Putamen (tissue), 1 donor: Measurements from ENCODE around the gene SOST.
"Not testable (repeated sequence)": the region's sequence is repeated elsewhere in the genome, so short reads cannot be mapped to it uniquely, and the experiment has no call there.

Experiments used
- DNase-seq: peaks from one replicate; pipeline ENCODE4 v3.0.0-alpha.2; 2016; ENCODE audit warnings: low spot score

Gene SOST

DNA sequence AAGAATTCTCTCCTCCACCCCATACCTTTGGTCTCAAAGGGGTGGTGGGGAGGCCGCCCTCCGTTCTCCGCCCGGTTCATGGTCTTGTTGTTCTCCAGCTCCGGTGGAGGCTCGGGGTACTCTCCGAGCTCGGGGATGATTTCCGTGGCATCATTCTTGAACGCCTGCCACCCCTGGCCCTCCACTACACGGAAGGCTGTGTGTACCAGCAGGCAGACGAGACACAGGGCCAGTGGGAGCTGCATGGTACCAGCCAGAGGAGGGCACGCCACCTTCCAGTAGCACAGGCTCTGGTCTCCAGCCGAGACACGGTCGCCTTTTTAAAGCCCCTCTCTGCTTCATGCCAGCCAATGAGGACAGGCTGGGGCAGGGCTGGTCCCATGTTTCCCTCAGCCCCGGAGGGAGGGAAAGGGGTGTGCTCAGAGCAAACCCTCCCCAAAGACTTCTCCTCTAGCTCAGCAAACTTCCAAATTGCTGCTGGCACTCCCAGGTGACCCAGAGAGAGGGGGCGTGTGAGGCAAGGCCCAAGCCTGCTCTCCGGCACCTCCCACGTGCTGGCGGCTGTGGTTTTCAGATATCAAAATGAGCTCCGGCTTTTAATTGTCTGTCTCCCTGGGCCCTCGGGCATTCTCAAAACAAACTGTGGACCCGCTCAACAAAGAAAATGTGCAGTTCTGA lies at the start of gene SOST:
TSS of gene SOST (minus strand) at position 295 of the 678 bp plus-strand sequence. CDS start at position 245, 50 bp downstream.
- DNase-seq, result no peak

DNA sequence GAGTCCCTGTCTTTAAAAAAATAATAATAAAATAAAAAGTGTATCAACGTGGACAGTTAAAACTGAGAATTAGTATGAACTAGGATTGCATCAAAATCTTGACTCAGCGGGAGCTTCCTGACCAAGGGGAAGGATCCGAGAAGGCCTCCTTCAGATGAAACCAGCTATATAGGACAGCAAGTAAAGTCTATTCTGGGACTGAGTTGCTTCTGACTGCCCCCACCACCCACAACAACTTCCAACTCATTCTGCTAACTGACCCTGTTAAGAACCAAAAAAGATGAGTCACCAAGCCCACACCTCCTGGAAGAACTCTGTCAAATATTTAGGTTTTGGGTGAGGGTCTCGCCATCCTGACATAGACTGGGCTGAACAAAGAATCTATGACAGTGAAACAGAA lies 49.5 kb upstream of the SOST start:
- no peak for DNase-seq

DNA sequence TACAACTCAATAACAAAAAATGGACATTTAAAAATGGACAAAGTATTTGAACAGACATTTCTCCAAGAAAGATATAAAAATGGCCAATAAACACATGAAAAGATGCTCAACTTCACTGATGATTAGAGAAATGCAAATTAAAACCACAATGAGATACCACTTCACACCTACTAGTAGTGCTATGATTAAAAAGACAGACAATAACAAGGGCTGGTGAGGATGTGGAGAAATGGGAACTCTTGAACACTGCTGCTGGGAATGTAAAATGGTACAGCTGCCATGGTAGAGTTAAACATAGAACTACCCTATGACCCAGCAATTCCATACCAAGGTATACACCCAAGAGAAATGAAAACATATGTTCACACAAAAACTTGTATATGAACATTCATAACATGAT lies 46.5 kb upstream of the SOST start:
- no peak for DNase-seq

DNA sequence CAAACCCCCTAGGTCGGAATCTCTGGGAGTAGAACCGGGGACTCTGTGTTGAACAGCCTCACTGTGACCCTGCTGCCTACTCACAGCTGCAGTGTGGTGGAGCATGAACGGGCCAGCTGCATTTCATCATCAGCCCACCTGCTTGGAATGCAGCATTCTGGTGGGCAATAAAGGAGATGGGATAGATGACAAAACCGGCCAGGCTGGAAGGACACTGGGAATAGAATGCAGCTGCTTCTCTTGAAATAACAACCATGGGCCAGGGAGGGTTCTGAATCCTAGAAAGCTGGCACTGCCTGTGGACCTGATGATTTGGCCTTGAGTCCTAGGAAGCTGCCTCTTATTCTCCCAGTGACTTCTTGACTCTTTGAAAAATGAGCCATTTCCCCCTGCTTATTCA lies 45.2 kb upstream of the SOST start:
- no peak for DNase-seq

DNA sequence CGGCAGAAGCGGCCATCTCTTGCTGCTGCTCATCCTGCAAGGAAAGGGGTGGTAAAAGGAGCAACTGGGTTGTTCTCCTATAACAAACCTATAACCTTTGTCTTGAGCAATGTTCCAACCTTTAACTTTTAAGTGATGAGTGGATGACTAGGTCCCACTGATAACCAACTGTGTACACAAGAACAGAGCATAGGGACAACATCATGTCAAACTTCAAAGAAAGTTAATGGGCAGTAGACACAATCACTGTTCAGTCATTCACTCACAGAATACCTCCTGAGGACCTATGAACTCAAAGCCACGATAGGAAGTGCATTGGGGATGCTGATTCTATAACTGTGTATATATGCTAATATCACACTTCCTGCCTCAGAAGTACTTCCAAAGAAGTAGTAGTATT lies 43.3 kb upstream of the SOST start:
- DNase-seq, result no peak

DNA sequence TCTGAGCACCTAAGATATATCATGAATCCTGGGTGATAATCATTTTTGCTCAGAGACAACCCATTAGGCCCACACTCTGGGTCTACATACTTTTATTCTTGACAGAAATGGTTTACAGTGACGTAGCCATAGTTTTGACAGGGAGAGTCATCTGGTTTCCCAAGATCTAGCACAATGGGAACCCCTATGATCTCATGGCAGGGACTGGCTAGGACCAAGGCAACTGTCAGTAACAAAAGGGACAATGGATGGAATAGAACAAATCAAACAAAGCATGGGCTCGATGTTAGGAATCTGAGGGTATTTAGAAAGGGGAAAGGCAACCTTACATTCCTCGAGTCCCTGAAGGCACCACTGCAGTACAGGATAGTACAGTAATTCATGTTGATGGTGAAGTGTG lies 42.1 kb upstream of the SOST start:
- peak; percentile 45 for DNase-seq

DNA sequence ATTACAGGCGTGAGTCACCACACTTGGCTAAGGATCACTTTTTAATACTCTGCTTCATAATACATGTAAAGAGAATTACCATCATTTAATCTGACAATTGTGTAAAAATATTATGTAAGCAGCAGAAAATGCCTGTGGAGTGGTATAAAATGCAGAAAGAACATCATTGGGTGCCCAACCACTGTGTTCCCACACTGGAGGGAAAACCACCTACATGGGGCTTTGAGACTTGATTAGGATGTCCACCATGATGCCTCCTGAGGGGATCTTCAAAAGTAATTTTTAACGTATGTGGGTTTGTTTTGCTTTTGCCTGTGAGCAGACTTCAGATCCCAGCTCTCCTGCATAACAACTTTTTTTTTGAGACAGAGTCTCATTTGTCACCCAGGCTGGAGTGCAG lies 40.5 kb upstream of the SOST start:
- no peak for DNase-seq

DNA sequence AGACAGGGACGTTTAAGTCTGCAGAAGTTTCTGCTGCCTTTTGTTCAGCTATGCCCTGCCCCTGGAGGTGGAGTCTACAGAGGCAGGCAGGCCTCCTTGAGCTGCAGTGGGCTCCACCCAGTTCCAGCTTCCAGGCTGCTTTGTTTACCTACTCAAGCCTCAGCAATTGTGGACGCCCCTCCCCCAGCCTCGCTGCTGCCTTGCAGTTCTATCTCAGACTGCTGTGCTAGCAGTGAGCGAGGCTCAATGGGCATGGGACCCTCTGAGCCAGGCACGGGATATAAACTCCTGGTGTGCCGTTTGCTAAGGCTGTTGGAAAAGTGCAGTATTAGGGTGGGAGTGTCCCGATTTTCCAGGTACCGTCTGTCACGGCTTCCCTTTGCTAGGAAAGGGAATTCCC lies 39.4 kb upstream of the SOST start:
- not testable (repeated sequence) for DNase-seq

DNA sequence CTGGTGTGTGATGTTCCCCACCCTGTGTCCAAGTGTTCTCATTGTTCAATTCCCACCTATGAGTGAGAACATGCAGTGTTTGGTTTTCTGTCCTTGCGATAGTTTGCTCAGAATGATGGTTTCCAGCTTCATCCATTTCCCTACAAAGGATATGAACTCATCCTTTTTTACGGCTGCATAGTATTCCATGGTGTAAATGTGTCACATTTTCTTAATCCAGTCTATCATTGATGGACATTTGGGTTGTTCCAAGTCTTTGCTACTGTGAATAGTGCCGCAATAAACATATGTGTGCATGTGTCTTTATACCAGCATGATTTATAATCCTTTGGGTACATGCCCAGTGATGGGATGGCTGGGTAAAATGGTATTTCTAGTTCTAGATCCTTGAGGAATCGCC lies 34.1 kb upstream of the SOST start:
- DNase-seq, result not testable (repeated sequence)

DNA sequence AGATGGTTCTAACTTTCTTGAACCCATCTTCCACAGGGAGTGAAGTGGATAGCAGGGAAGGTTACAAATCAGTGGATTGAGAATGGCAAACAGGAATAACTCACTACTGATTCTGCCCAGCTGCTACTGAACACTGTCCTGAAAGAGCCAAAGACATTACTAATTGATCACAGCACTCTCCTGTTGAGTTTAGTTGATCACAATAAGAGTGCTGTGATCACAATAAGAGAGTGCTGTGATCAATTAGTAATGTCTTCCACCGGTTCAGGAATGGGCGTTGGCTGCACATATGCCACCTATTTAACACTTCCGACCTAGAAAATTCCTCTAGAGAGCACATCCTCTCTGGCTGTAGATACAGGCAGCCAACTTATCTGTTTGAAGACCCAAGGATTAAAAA lies 33.0 kb upstream of the SOST start:
- no peak for DNase-seq

DNA sequence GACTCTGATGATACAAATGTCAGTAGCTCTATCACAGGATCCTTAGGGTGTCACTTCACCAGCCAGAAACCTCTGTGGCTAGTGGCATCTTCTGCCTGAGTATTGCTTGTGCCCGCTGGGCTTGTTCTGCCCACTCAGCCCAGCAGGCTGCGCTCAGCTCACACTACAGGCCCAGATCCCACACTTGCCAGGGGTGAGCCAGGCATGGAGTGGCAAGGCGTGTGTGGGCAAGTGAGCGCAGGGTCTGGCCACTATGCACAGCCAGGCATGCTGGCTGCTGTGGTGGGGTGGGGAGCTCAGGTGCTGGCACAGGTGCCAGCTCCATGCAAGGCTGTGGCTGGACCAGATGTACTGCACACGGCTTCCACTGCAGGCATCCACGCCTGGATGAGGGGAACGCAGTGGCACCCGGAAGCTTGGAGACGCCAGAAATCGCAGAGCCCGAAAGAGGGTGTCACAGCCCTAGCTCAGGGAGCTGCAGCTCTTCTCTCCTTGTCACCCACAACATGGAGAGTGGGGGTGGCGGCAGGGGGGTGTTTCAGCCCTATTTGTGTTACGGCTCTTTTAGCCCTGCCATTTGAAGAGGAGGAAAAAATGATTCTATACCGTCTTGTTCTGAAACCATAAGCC lies 31.8 kb upstream of the SOST start:
- DNase-seq, result no peak

DNA sequence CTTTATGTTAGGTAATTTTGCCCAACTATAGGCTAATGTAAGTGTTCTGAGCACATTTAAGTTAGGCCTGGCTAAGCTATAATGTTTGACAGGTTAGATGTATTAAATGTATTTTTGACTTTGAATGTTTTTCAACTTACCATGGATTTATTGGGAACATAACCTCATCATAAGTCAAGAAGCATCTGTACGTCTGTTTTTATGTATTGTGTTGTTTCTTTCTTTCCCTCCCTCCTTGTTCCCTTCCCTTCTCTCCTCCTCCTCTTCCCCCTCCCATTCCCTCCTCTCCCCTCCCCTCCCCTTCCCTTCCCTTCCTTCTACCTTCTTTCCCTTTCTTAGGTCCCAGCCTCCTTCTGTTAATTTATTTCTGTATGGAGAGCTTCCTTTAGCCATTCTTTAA lies 30.9 kb upstream of the SOST start:
- DNase-seq, result no peak

DNA sequence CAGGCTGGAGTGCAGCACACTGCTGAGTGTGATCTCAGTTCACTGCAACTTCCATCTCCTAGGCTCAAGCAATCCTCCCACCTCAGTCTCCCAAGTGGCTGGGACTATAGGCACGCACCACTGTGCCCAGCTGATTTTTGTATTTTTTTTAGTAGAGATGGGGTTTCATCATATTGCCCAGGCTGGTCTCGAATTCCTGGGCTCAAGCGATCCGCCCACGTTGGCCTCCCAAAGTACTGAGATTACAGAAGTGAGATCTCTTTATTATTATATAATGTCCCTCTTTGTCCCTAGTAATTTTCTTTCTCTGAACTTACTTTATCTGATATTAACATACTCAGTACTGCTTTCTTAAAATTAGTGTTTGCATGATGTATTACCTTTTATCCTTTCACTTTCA lies 29.9 kb upstream of the SOST start:
- DNase-seq, result no peak

DNA sequence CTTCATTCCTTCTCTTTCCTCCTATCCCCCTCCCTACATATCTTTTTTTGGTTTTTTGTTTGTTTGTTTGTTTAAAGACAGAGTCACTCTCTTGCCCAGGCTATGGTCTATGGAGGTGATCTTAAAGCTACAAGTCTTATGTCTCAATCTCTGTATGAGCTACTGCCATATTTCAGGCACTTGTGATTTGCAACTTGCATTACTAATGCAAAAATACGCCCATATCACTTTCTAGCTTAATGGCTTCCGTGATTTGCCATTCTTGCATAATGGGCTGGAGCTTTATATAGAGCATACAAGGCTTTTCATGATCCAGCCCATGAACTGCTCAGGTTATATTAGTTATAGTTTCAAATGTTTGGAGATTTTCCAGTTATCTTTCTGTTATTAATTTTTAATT lies 29.1 kb upstream of the SOST start:
- no peak for DNase-seq

DNA sequence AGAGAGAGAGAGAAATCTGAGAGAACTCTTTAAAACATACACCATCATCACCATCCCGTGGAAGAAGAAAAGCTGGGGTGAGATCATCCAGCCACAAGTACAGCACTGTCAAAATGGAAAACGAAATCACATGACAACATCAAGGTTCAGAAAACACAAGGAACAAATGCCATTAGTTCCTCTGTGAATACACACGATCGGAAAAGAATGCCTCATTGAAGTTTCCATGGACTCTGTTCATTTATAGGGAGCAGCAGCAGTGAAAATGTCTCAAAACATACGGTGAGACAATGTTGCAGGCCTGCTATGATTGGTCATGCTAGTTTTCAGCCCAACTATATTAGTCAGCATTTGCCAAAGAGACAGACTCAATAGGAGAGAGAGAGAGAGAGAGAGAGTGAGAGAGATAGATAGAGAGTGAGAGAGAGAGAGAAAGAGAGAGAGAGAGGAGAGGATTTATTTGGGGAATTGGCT lies 26.1 kb upstream of the SOST start:
- DNase-seq, result peak; percentile 72

DNA sequence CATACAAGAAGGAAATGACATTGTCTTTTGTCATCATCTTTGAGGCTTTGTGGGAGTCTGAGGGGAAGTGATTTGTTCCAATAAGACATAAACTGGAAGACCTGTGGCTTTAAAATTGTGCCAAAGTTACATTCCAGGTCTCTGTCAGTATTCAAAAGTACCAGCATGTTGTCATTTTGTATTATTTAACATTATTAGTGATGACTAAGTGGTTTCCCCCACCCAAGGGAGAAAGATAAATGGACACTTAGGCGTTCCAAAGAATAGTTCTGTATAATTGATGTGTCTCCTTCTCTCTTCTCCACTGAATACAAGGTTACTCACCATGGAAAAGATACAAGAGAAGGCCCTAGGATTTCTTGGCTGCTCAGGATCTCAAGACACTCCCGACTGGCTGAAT lies 25.5 kb upstream of the SOST start:
- no peak for DNase-seq

DNA sequence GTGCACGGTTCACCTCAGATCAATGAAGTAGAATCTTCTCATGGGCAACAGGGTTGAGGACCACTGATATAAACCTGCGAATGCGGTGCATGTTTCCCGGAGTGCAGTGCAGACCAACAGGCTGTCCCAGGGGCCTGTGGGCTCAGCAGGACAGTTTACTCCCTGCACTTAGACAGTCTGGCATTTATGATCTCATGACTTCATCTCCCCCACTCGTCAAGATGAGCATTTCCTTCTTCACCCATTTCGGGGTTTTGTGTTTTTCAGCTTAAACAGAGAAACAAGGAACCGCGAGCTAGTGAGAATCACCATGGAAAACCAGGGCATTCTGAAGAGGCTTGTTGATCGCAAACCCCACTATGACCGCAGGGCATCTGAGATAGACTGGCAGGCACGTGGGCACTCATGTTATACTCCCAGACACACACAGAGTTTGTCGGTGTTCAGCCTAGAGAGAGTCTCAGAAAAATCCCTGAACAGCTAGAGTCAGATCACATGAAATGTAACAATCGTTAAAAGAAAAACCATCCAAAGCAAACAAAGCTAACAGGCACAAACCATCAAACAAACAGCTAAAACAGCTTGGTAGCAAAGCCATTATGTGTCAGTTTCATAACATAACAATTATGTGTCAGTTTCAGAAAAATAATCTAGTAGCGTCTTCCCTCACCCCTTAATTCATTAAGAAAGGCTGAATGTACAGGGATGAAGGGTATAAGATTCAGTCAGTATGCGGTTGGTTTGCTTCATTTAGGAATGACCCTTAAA lies 24.5 kb upstream of the SOST start:
- DNase-seq, result no peak

DNA sequence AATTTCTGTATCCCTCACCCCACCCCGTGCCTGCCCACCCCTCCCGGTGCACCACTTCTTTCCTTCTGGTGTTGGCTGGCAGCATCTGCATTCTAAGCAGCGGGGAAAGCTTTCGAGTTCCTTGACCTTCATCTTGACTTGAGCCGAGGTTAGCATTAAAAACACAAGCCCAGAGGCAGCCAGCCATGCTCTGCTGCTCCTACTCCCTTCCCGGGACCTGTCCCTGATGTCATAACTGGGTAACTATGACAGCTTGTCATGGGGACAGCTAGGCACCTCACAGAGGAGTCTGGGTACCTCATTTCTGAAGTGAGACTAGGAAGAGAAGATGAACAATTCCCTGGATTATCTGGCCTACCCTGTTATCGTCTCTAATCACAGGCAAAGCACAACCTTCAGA lies 21.5 kb upstream of the SOST start, which contains the start of gene CFAP97D1:
TSS of gene CFAP97D1 (plus strand) at position 301 of the 400 bp plus-strand sequence. CDS start at position 329, 28 bp downstream.
- DNase-seq, result no peak

DNA sequence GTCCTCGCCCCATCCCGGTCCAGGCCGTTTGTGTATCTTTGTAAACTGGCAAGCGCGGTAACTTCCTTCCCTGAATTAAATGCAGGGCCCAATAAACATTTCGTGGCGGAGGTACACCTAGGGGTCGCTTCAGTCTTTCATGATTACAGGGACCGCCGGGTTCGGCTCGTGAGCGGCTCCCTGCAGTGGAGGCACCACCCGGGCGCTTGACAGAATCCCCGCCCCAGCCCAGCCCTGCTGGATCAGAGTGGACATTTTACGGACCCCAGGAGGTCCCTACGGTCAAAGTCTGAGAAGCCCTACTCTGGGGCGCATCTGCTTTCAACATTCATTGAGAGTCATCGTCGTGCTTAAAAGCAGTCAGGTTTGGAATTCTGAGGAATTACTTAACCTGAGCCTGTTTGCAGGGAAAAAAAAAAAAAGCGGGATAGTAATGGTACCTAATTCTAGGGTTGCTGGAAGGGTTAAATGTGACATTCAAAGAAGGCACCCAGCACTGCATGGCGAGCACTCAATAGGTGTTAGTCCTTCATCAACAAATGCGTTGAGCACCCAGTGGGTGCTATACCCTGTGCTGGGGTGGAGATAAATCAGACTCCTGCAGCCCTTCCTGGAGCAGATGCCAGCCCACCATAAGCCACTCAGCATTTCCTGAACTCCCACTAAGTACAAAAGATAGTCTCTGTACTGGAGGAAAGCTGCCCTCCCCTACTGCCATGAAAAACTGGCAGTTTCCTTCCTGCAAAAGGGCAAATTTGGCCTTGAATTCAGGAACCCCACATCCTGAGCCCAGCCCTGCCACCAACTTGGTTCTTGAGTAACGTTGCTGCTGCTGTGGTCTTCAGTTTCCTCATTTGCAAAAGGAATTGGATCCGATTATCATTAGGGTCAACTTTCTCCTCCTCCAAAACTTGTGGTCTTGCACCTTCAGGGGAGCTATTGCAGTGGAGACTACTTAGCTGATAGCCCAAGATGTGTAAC lies 20.8 kb upstream of the SOST start:
- no peak for DNase-seq

DNA sequence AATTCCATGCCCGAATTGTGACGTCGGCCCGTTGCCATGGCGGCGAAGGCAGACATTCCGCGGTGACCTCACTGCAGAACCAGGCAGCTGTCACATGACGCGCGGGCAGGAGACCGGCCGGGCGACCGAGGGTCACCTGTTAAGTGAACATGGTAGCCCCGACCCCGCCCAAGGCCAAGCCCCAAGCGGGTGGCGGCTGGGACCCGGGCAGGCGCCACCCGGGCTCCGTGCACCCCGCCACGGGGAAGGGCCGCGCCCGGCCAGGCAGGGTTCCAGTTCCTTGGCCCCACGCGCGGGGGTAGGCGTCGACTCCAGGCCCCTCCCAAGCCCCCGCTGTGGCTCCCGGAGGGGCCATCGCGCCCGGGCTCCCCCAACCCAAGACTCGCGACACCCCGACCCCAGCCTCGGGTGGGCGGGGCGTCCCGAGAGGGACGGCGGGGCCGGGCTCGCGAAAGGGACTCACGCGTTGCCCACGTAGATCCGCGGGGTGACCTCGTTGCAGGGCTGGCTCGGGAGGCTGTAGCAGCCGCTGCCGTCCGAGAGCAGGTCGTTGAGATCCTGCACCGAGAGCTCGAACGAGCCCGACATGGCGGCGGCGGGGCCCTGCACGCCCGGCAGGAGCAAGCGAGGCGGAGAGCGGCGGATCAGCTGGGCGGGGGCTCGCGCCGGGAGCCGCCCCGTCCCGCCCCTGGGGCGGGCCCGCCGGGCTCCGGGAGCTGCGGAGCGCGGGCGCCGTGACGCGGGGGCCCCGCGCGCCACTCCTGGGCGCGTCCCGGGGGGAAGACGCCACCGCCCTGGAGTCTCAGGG lies 19.9 kb upstream of the SOST start, which contains the start of gene DUSP3:
TSS of gene DUSP3 (minus strand) at position 641 of the 808 bp plus-strand sequence. CDS start at position 588, 53 bp downstream.
- peak; percentile 87 for DNase-seq
